ENCODE data around the gene SCRT2. TPM values are rescaled to one million over a fixed set of nuclear protein-coding genes. Genes with fewer than 3 reads are reported as not detected.

SCRT2 gene
- total and polyA plus RNA-seq, 4 experiments from 2014 or later = not detected

GRCh38 chr20:671252-672030, 4.2 kb downstream of the SCRT2 start:
- no peak overlapping the region for H3K27ac Mint-ChIP-seq
- H3K4me3 Mint-ChIP-seq = no peak overlapping the region
- peaks cover 31% of the 10 kb centered on the region for H3K27me3 ChIP-seq (ENCODE audit: insufficient read depth, low read length)
- H3K9me3 ChIP-seq (ENCODE audit: control insufficient read depth in 1 of 2, low read length in 2 of 2) = no peaks in the 10 kb centered on the region
- no peaks in the 10 kb centered on the region for H3K36me3 Mint-ChIP-seq
- intact Hi-C loops (cut with micrococcal nuclease) = no loop called here
- peaks cover 39 to 69% of the 10 kb centered on the region in 2 donors for H3K27me3 Mint-ChIP-seq
- H3K36me3 ChIP-seq (ENCODE audit: insufficient read depth, low read length) = no peaks in the 10 kb centered on the region
- peaks cover 0 to 5% (median 0%) of the 10 kb centered on the region in 8 donors for H3K9me3 Mint-ChIP-seq
- DNase-seq = no peak
- ChIA-PET CTCF (ENCODE audit: partially characterized antibody) (interaction anchor here (1.2 kb wide), 1 partner anchor 113 kb away, joined by 3 read pairs; no protein-coding TSS in a partner anchor), POLR2A (ENCODE audit: partially characterized antibody) (no interaction called here)
- no peak overlapping the region for H3K27ac ChIP-seq (ENCODE audit: low read depth, low read length)
- H3K4me1 Mint-ChIP-seq = peaks cover 5 to 17% (median 6%) of the 10 kb centered on the region in 4 donors
- no peak overlapping the region for H3K4me3 ChIP-seq (ENCODE audit: low read length in 2 of 2)
- peaks cover 8% of the 10 kb centered on the region for H3K4me1 ChIP-seq (ENCODE audit: insufficient read depth, low read length)

GRCh38 chr20:669573-669972, 6.0 kb downstream of the SCRT2 start:
- H3K9me3 ChIP-seq (ENCODE audit: control insufficient read depth in 1 of 2, low read length in 2 of 2) = no peaks in the 10 kb centered on the region
- H3K27me3 Mint-ChIP-seq = peaks cover 47 to 69% of the 10 kb centered on the region in 2 donors
- peaks cover 1 to 10% (median 3%) of the 10 kb centered on the region in 4 donors for H3K4me1 Mint-ChIP-seq
- intact Hi-C loops (cut with micrococcal nuclease) = no loop called here
- POLR2A ChIA-PET (ENCODE audit: partially characterized antibody) = no interaction called here
- no peak for DNase-seq
- no peak overlapping the region for H3K4me3 ChIP-seq (ENCODE audit: low read length in 2 of 2)
- H3K27ac Mint-ChIP-seq = no peak overlapping the region
- no peaks in the 10 kb centered on the region for H3K36me3 Mint-ChIP-seq
- no peak overlapping the region for H3K27ac ChIP-seq (ENCODE audit: low read depth, low read length)
- H3K4me1 ChIP-seq (ENCODE audit: insufficient read depth, low read length) = no peaks in the 10 kb centered on the region
- H3K36me3 ChIP-seq (ENCODE audit: insufficient read depth, low read length) = no peaks in the 10 kb centered on the region
- CTCF ChIA-PET (ENCODE audit: partially characterized antibody) = no interaction called here
- no peak overlapping the region for H3K4me3 Mint-ChIP-seq
- peaks cover 15% of the 10 kb centered on the region for H3K27me3 ChIP-seq (ENCODE audit: insufficient read depth, low read length)
- H3K9me3 Mint-ChIP-seq = no peaks in the 10 kb centered on the region

GRCh38 chr20:668638-669037, 7.0 kb downstream of the SCRT2 start:
- Histone ChIP-seq H3K27me3 (ENCODE audit: insufficient read depth, low read length) (peaks cover 8% of the 10 kb centered on the region), H3K4me1 (ENCODE audit: insufficient read depth, low read length) (no peaks in the 10 kb centered on the region), H3K27ac (ENCODE audit: low read depth, low read length) (no peak overlapping the region), H3K9me3 (ENCODE audit: control insufficient read depth in 1 of 2, low read length in 2 of 2) (no peaks in the 10 kb centered on the region), H3K36me3 (ENCODE audit: insufficient read depth, low read length) (no peaks in the 10 kb centered on the region), H3K4me3 (ENCODE audit: low read length in 2 of 2) (no peak overlapping the region)
- intact Hi-C loops (cut with micrococcal nuclease) = no loop called here
- CTCF ChIA-PET (ENCODE audit: partially characterized antibody) = interaction anchor here (2.6 kb wide), 1 partner anchor 23 kb away, joined by 12 read pairs; no protein-coding TSS in a partner anchor
- DNase-seq = no peak
- Mint-ChIP-seq H3K9me3 (no peaks in the 10 kb centered on the region), H3K4me3 (no peak overlapping the region), H3K36me3 (no peaks in the 10 kb centered on the region), H3K27me3 (peaks cover 44 to 62% of the 10 kb centered on the region in 2 donors), H3K4me1 (peaks cover 1 to 10% (median 5%) of the 10 kb centered on the region in 4 donors), H3K27ac (no peak overlapping the region)
- POLR2A ChIA-PET (ENCODE audit: partially characterized antibody) = no interaction called here

- CTCF ChIA-PET (ENCODE audit: partially characterized antibody) = interaction anchor here (1.3 to 2.6 kb wide), 4 partner anchors 11 to 313 kb away, joined by 7 to 12 read pairs (median 8); no protein-coding TSS in a partner anchor
- no peaks in the 10 kb centered on the region for H3K9me3 Mint-ChIP-seq
- Histone ChIP-seq H3K36me3 (ENCODE audit: insufficient read depth, low read length) (no peaks in the 10 kb centered on the region), H3K4me1 (ENCODE audit: insufficient read depth, low read length) (no peaks in the 10 kb centered on the region), H3K9me3 (ENCODE audit: control insufficient read depth in 1 of 2, low read length in 2 of 2) (no peaks in the 10 kb centered on the region), H3K27ac (ENCODE audit: low read depth, low read length) (no peak overlapping the region), H3K4me3 (ENCODE audit: low read length in 2 of 2) (no peak overlapping the region), H3K27me3 (ENCODE audit: insufficient read depth, low read length) (peaks cover 5% of the 10 kb centered on the region)
- POLR2A ChIA-PET (ENCODE audit: partially characterized antibody) = no interaction called here
- H3K36me3 Mint-ChIP-seq = no peaks in the 10 kb centered on the region
- DNase-seq = no peak
- H3K4me1 Mint-ChIP-seq = peaks cover 2 to 10% (median 6%) of the 10 kb centered on the region in 4 donors
- peaks cover 47 to 61% of the 10 kb centered on the region in 2 donors for H3K27me3 Mint-ChIP-seq
- intact Hi-C loops (cut with micrococcal nuclease) = no loop called here
- H3K4me3 Mint-ChIP-seq = no peak overlapping the region
- no peak overlapping the region for H3K27ac Mint-ChIP-seq
Measured at GRCh38 chr20:668050-668449, 7.6 kb downstream of the SCRT2 start.

GRCh38 chr20:667351-668034, 8.1 kb downstream of the SCRT2 start:
- H3K4me1 ChIP-seq (ENCODE audit: insufficient read depth, low read length) = no peaks in the 10 kb centered on the region
- Mint-ChIP-seq H3K27me3 (peaks cover 49 to 61% of the 10 kb centered on the region in 2 donors), H3K27ac (no peak overlapping the region), H3K4me1 (peaks cover 1 to 12% (median 7%) of the 10 kb centered on the region in 4 donors), H3K4me3 (no peak overlapping the region), H3K9me3 (peaks cover 0 to 1% (median 0%) of the 10 kb centered on the region in 8 donors), H3K36me3 (no peaks in the 10 kb centered on the region)
- no peaks in the 10 kb centered on the region for H3K9me3 ChIP-seq (ENCODE audit: control insufficient read depth in 1 of 2, low read length in 2 of 2)
- no peaks in the 10 kb centered on the region for H3K36me3 ChIP-seq (ENCODE audit: insufficient read depth, low read length)
- peaks cover 8% of the 10 kb centered on the region for H3K27me3 ChIP-seq (ENCODE audit: insufficient read depth, low read length)
- ChIA-PET POLR2A (ENCODE audit: partially characterized antibody) (no interaction called here), CTCF (ENCODE audit: partially characterized antibody) (interaction anchor here (0.9 to 2.6 kb wide), 12 partner anchors 9 to 312 kb away, joined by 3 to 12 read pairs (median 4); no protein-coding TSS in a partner anchor)
- intact Hi-C loops (cut with micrococcal nuclease) = loop anchor here (1.0 to 2.0 kb wide), 3 partner anchors 15 to 313 kb away; partner anchors contain the start of gene SRXN1
- DNase-seq = peak; percentile 20 to 48 (median 36)
- no peak overlapping the region for H3K27ac ChIP-seq (ENCODE audit: low read depth, low read length)
- H3K4me3 ChIP-seq (ENCODE audit: low read length in 2 of 2) = no peak overlapping the region

- POLR2A ChIA-PET (ENCODE audit: partially characterized antibody) = no interaction called here
- H3K4me1 Mint-ChIP-seq = peaks cover 1 to 12% (median 5%) of the 10 kb centered on the region in 4 donors
- no peak overlapping the region for H3K27ac Mint-ChIP-seq
- Histone ChIP-seq H3K27me3 (ENCODE audit: insufficient read depth, low read length) (peaks cover 8% of the 10 kb centered on the region), H3K36me3 (ENCODE audit: insufficient read depth, low read length) (no peaks in the 10 kb centered on the region), H3K27ac (ENCODE audit: low read depth, low read length) (no peak overlapping the region), H3K4me1 (ENCODE audit: insufficient read depth, low read length) (no peaks in the 10 kb centered on the region), H3K9me3 (ENCODE audit: control insufficient read depth in 1 of 2, low read length in 2 of 2) (no peaks in the 10 kb centered on the region), H3K4me3 (ENCODE audit: low read length in 2 of 2) (no peak overlapping the region)
- no peak overlapping the region for H3K4me3 Mint-ChIP-seq
- H3K9me3 Mint-ChIP-seq = peaks cover 0 to 1% (median 0%) of the 10 kb centered on the region in 8 donors
- no peak for DNase-seq
- H3K27me3 Mint-ChIP-seq = peaks cover 43 to 59% of the 10 kb centered on the region in 2 donors
- H3K36me3 Mint-ChIP-seq = no peaks in the 10 kb centered on the region
- intact Hi-C loops (cut with micrococcal nuclease) = loop anchor here (1.0 to 2.0 kb wide), 3 partner anchors 14 to 313 kb away; partner anchors contain the start of gene SRXN1
- CTCF ChIA-PET (ENCODE audit: partially characterized antibody) = interaction anchor here (0.9 to 2.6 kb wide), 13 partner anchors 10 to 312 kb away, joined by 3 to 12 read pairs (median 5); partner anchors contain the start of gene SRXN1
Measured at GRCh38 chr20:666877-667276, 8.7 kb downstream of the SCRT2 start.

- H3K4me3 Mint-ChIP-seq = no peak overlapping the region
- no peaks in the 10 kb centered on the region for H3K9me3 ChIP-seq (ENCODE audit: control insufficient read depth in 1 of 2, low read length in 2 of 2)
- DNase-seq = no peak
- H3K4me1 ChIP-seq (ENCODE audit: insufficient read depth, low read length) = no peaks in the 10 kb centered on the region
- peaks cover 0 to 12% (median 2%) of the 10 kb centered on the region in 4 donors for H3K4me1 Mint-ChIP-seq
- peaks cover 8% of the 10 kb centered on the region for H3K27me3 ChIP-seq (ENCODE audit: insufficient read depth, low read length)
- H3K27me3 Mint-ChIP-seq = peaks cover 44 to 60% of the 10 kb centered on the region in 2 donors
- H3K36me3 ChIP-seq (ENCODE audit: insufficient read depth, low read length) = no peaks in the 10 kb centered on the region
- no peak overlapping the region for H3K27ac ChIP-seq (ENCODE audit: low read depth, low read length)
- H3K9me3 Mint-ChIP-seq = peaks cover 0 to 1% (median 0%) of the 10 kb centered on the region in 8 donors
- intact Hi-C loops (cut with micrococcal nuclease) = no loop called here
- H3K27ac Mint-ChIP-seq = no peak overlapping the region
- ChIA-PET POLR2A (ENCODE audit: partially characterized antibody) (no interaction called here), CTCF (ENCODE audit: partially characterized antibody) (interaction anchor here (1.1 to 1.5 kb wide), 4 partner anchors 10 to 311 kb away, joined by 3 to 6 read pairs (median 4); partner anchors contain the start of gene SRXN1)
- no peaks in the 10 kb centered on the region for H3K36me3 Mint-ChIP-seq
- H3K4me3 ChIP-seq (ENCODE audit: low read length in 2 of 2) = no peak overlapping the region
Measured at GRCh38 chr20:665276-665675, 10.3 kb downstream of the SCRT2 start.
